Measurements from ENCODE around the gene FOCAD. TPM values are rescaled to one million over a fixed set of nuclear protein-coding genes. Genes with fewer than 3 reads are reported as not detected.

The FOCAD gene
- total RNA-seq, 1 donor from 2014 or later = 48.2 TPM

DNA sequence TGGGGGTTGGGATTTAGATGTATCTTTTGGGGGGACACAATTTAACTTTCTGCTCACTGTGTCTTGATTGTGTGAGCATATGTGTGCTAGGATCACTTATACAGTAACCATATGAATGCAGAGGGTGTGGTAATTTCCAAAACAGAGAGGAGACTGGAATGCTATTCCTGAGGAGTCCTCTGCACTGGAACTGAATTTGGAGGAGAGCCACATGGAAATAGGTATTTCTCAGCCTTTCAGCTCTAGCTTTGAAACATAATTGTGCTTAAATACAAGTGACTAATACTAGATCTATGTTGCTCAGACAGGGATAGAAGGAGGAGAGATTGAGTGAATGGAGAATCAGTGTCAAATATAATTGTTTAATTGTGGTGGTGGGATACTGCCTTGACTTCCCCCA lies 45.5 kb downstream of the FOCAD start:
- no peaks in the 10 kb centered on the region for H3K79me2 ChIP-seq (ENCODE audit: insufficient read depth, low read length)
- peak; percentile 53 for DNase-seq (ENCODE audit: low read depth)
- H3K27me3 ChIP-seq (ENCODE audit: insufficient read depth, low read length) = no peaks in the 10 kb centered on the region
- no peak for FAIRE-seq
- H3K4me2 ChIP-seq (ENCODE audit: low read length) = no peak overlapping the region
- Mint-ChIP-seq H3K27ac (ENCODE audit: unreplicated experiment) (peak overlapping the region; percentile 59), H3K27me3 (ENCODE audit: low read depth, unreplicated experiment) (no peaks in the 10 kb centered on the region), H3K4me3 (ENCODE audit: unreplicated experiment) (no peak overlapping the region), H3K9me3 (ENCODE audit: unreplicated experiment) (no peaks in the 10 kb centered on the region), H3K4me1 (ENCODE audit: low read depth, unreplicated experiment) (peaks cover 28% of the 10 kb centered on the region), H3K36me3 (ENCODE audit: low read depth, unreplicated experiment) (peaks cover 8% of the 10 kb centered on the region)
- H2AFZ ChIP-seq (ENCODE audit: low read depth, low read length) = no peak overlapping the region
- no peak overlapping the region for H3K27ac ChIP-seq (ENCODE audit: low read depth, low read length)
- peaks cover 6% of the 10 kb centered on the region for H4K20me1 ChIP-seq (ENCODE audit: insufficient read depth, low read length)
- no peaks in the 10 kb centered on the region for H3K36me3 ChIP-seq (ENCODE audit: insufficient read depth, low read length)
- H3K4me1 ChIP-seq (ENCODE audit: insufficient read depth, low read length) = peaks cover 8% of the 10 kb centered on the region
- no peak overlapping the region for H3K9ac ChIP-seq (ENCODE audit: low read length)
- H3K9me3 ChIP-seq (ENCODE audit: insufficient read depth, low read depth, low read length) = no peaks in the 10 kb centered on the region
- H3K4me3 ChIP-seq (ENCODE audit: insufficient read depth, low read depth, low read length) = no peak overlapping the region
- TF ChIP-seq, protein P1, sequence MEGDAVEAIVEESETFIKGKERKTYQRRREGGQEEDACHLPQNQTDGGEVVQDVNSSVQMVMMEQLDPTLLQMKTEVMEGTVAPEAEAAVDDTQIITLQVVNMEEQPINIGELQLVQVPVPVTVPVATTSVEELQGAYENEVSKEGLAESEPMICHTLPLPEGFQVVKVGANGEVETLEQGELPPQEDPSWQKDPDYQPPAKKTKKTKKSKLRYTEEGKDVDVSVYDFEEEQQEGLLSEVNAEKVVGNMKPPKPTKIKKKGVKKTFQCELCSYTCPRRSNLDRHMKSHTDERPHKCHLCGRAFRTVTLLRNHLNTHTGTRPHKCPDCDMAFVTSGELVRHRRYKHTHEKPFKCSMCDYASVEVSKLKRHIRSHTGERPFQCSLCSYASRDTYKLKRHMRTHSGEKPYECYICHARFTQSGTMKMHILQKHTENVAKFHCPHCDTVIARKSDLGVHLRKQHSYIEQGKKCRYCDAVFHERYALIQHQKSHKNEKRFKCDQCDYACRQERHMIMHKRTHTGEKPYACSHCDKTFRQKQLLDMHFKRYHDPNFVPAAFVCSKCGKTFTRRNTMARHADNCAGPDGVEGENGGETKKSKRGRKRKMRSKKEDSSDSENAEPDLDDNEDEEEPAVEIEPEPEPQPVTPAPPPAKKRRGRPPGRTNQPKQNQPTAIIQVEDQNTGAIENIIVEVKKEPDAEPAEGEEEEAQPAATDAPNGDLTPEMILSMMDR (IDR thresholded peaks at IDR 0.05; ENCODE audit: insufficient read depth, low read depth, low read length) = no peak
- TF ChIP-seq EZH2 (IDR thresholded peaks at IDR 0.05; ENCODE audit: insufficient read depth, low read length) = no peak

- H3K9me3 ChIP-seq (ENCODE audit: insufficient read depth, low read depth, low read length) = no peaks in the 10 kb centered on the region
- peak overlapping the region; percentile 37 for H3K27ac ChIP-seq (ENCODE audit: low read depth, low read length)
- no peak overlapping the region for H3K9ac ChIP-seq (ENCODE audit: low read length)
- peaks cover 28% of the 10 kb centered on the region for H3K4me1 Mint-ChIP-seq (ENCODE audit: low read depth, unreplicated experiment)
- no peaks in the 10 kb centered on the region for H3K36me3 ChIP-seq (ENCODE audit: insufficient read depth, low read length)
- no peak overlapping the region for H3K4me3 Mint-ChIP-seq (ENCODE audit: unreplicated experiment)
- H3K27me3 Mint-ChIP-seq (ENCODE audit: low read depth, unreplicated experiment) = no peaks in the 10 kb centered on the region
- H3K4me3 ChIP-seq (ENCODE audit: insufficient read depth, low read depth, low read length) = no peak overlapping the region
- peak; percentile 29 for FAIRE-seq
- no peak overlapping the region for H2AFZ ChIP-seq (ENCODE audit: low read depth, low read length)
- no peaks in the 10 kb centered on the region for H3K79me2 ChIP-seq (ENCODE audit: insufficient read depth, low read length)
- H3K4me2 ChIP-seq (ENCODE audit: low read length) = peak overlapping the region; percentile 42
- no peaks in the 10 kb centered on the region for H3K9me3 Mint-ChIP-seq (ENCODE audit: unreplicated experiment)
- no peaks in the 10 kb centered on the region for H3K27me3 ChIP-seq (ENCODE audit: insufficient read depth, low read length)
- H3K4me1 ChIP-seq (ENCODE audit: insufficient read depth, low read length) = peaks cover 8% of the 10 kb centered on the region
- peak overlapping the region; percentile 63 for H3K27ac Mint-ChIP-seq (ENCODE audit: unreplicated experiment)
- no peak for TF ChIP-seq EZH2 (IDR thresholded peaks at IDR 0.05; ENCODE audit: insufficient read depth, low read length)
- TF ChIP-seq, protein P1 (IDR thresholded peaks at IDR 0.05; ENCODE audit: insufficient read depth, low read depth, low read length) = no peak
- H4K20me1 ChIP-seq (ENCODE audit: insufficient read depth, low read length) = peaks cover 6% of the 10 kb centered on the region
- peaks cover 3% of the 10 kb centered on the region for H3K36me3 Mint-ChIP-seq (ENCODE audit: low read depth, unreplicated experiment)
- peak; percentile 85 for DNase-seq (ENCODE audit: low read depth)
Observed at GRCh38 chr9:20732118-20732517, 48.1 kb downstream of the FOCAD start.

- H3K4me3 Mint-ChIP-seq (ENCODE audit: unreplicated experiment) = no peak overlapping the region
- FAIRE-seq = no peak
Observed at GRCh38 chr9:20734275-20734674, 50.2 kb downstream of the FOCAD start.

More at GRCh38 chr9:20734275-20734674, 50.2 kb downstream of the FOCAD start:
- no peaks in the 10 kb centered on the region for H3K9me3 Mint-ChIP-seq (ENCODE audit: unreplicated experiment)
- no peak overlapping the region for H3K27ac Mint-ChIP-seq (ENCODE audit: unreplicated experiment)
- H4K20me1 ChIP-seq (ENCODE audit: insufficient read depth, low read length) = peaks cover 6% of the 10 kb centered on the region
- H3K27ac ChIP-seq (ENCODE audit: low read depth, low read length) = no peak overlapping the region
- H3K36me3 ChIP-seq (ENCODE audit: insufficient read depth, low read length) = peaks cover 3% of the 10 kb centered on the region
- H2AFZ ChIP-seq (ENCODE audit: low read depth, low read length) = no peak overlapping the region
- H3K4me3 ChIP-seq (ENCODE audit: insufficient read depth, low read depth, low read length) = no peak overlapping the region
- peaks cover 18% of the 10 kb centered on the region for H3K4me1 Mint-ChIP-seq (ENCODE audit: low read depth, unreplicated experiment)
- H3K27me3 ChIP-seq (ENCODE audit: insufficient read depth, low read length) = no peaks in the 10 kb centered on the region
- H3K9me3 ChIP-seq (ENCODE audit: insufficient read depth, low read depth, low read length) = no peaks in the 10 kb centered on the region
- DNase-seq (ENCODE audit: low read depth) = no peak
- H3K9ac ChIP-seq (ENCODE audit: low read length) = no peak overlapping the region
- no peaks in the 10 kb centered on the region for H3K27me3 Mint-ChIP-seq (ENCODE audit: low read depth, unreplicated experiment)
- peaks cover 8% of the 10 kb centered on the region for H3K4me1 ChIP-seq (ENCODE audit: insufficient read depth, low read length)
- H3K79me2 ChIP-seq (ENCODE audit: insufficient read depth, low read length) = no peaks in the 10 kb centered on the region
- no peak overlapping the region for H3K4me2 ChIP-seq (ENCODE audit: low read length)
- TF ChIP-seq, protein P1 (IDR thresholded peaks at IDR 0.05; ENCODE audit: insufficient read depth, low read depth, low read length) = no peak
- no peak for TF ChIP-seq EZH2 (IDR thresholded peaks at IDR 0.05; ENCODE audit: insufficient read depth, low read length)
- peaks cover 2% of the 10 kb centered on the region for H3K36me3 Mint-ChIP-seq (ENCODE audit: low read depth, unreplicated experiment)
